Esophagus squamous epithelium (tissue), 5 donors: ENCODE measurements around the gene PCDHGC3. TPM values are rescaled to one million over a fixed set of nuclear protein-coding genes. Genes with fewer than 3 reads are reported as not detected.

Experiments used
- DNase-seq: peaks from one replicate; lab custom pipeline; 2025; lab: John Stamatoyannopoulos, UW
- H3K27ac ChIP-seq, 4 donors: fragments of 200-600 bp; sonication (generic); one replicate each; pipeline ENCODE4 v1.5.1; 2016 to 2019; ENCODE audit warnings: mild to moderate bottlenecking in 1 of 4
- H3K27me3 ChIP-seq, 4 donors: fragments of 200-600 bp; sonication (generic); 1 replicate in 3 of 4; 2 replicates in 1 of 4; pipeline versions ENCODE4 v1.5.1 to v1.6.0; 2017 to 2021; ENCODE audit warnings: antibody characterized with exemption in 1 of 4
- H3K36me3 ChIP-seq, 3 donors: fragments of 200-600 bp; sonication (generic); one replicate each; pipeline ENCODE4 v1.5.1; 2016 to 2019
- H3K4me1 ChIP-seq, 3 donors: fragments of 200-600 bp; sonication (generic); one replicate each; pipeline ENCODE4 v1.5.1; 2017 to 2019
- H3K4me3 ChIP-seq, 4 donors: fragments of 200-600 bp; sonication (generic); 1 replicate in 3 of 4; 2 replicates in 1 of 4; pipeline ENCODE4 v1.5.1; 2016 to 2019; ENCODE audit warnings: mild to moderate bottlenecking in 2 of 4, moderate library complexity in 1 of 4
- H3K9me3 ChIP-seq, 3 donors: fragments of 200-600 bp; sonication (generic); one replicate each; pipeline ENCODE4 v1.5.1; 2016 to 2019
- CTCF ChIP-seq, 6 experiments: fragments of 450-650 bp in 4 of 6; fragments of 200-600 bp in 2 of 6; sonication (generic) in 2 of 6; IDR thresholded peaks; one replicate each; pipeline ENCODE4 v1.5.1; 2016 to 2019; ENCODE audit warnings: antibody characterized with exemption in 6 of 6, mild to moderate bottlenecking in 4 of 6, moderate library complexity in 4 of 6
- POLR2A ChIP-seq, 4 donors: fragments of 450-650 bp; IDR thresholded peaks; one replicate each; pipeline ENCODE4 v1.6.1; 2017; ENCODE audit warnings: antibody characterized with exemption in 4 of 4, mild to moderate bottlenecking in 4 of 4, moderate library complexity in 3 of 4
- WGBS, 2 donors: methylation state at CpG; one replicate each; pipeline ENCODE4 v1.1.5; 2018; 5-methylcytosine and 5-hydroxymethylcytosine counted together
- intact Hi-C: fragments of 100-400 bp; cut with DNase I; formaldehyde crosslinking; loops from one replicate; pipeline ENCODE4 v1.15.0; 2022
- total RNA-seq, 4 donors: library from RNA; depleted of rRNA; stranded (reverse); fragments of >200 nt; gene quantifications; one replicate each; pipeline ENCODE4 v1.1.0, GENCODE V29; 2016
- donor health status: DM: yes; HTN: yes; CAD: no.

PCDHGC3 gene
- total RNA-seq, 4 donors from 2014 or later = 36.6 to 52.5 (median 38.6) TPM

- no peak for TF ChIP-seq POLR2A (IDR thresholded peaks at IDR 0.05)
- no peak for TF ChIP-seq CTCF (IDR thresholded peaks at IDR 0.05)
- peaks cover 0 to 62% (median 8%) of the 10 kb centered on the region in 3 donors for H3K36me3 ChIP-seq
- intact Hi-C loops = loop anchor here (5.0 kb wide), 1 partner anchor 36 kb away; the partner anchor contains the start of gene PCDHGC3
These were observed 38.0 kb downstream of the PCDHGC3 start for GRCh38 chr5:141513627-141514329.

GRCh38 chr5:141514330-141515133 is 38.8 kb downstream of the PCDHGC3 start:
- Histone ChIP-seq H3K4me3 (peak overlapping the region in 3 of 4 donors; percentile 63 to 76 (median 66)), H3K27me3 (no peaks in the 10 kb centered on the region), H3K27ac (peak overlapping the region; percentile 86 to 95 (median 94)), H3K36me3 (peaks cover 0 to 67% (median 8%) of the 10 kb centered on the region in 3 donors), H3K9me3 (no peaks in the 10 kb centered on the region), H3K4me1 (peaks cover 21 to 87% (median 59%) of the 10 kb centered on the region in 3 donors)
- 30 to 53% methylated on average over 3 to 5 of the region's 6 CpGs for WGBS, 2 donors
- DNase-seq = no peak
- no peak for TF ChIP-seq POLR2A (IDR thresholded peaks at IDR 0.05)
- no peak for TF ChIP-seq CTCF (IDR thresholded peaks at IDR 0.05)
- intact Hi-C loops = loop anchor here (5.0 kb wide), 1 partner anchor 37 kb away; the partner anchor contains the start of gene PCDHGC3

More at GRCh38 chr5:141513627-141514329, 38.0 kb downstream of the PCDHGC3 start:
- H3K27me3 ChIP-seq = no peaks in the 10 kb centered on the region
- H3K27ac ChIP-seq = peak overlapping the region; percentile 86 to 95 (median 94)
- DNase-seq = no peak
- WGBS, 2 donors = 1 to 7% methylated on average over 8 to 21 of the region's 29 CpGs
- peaks cover 21 to 87% (median 55%) of the 10 kb centered on the region in 3 donors for H3K4me1 ChIP-seq
- peak overlapping the region; percentile 42 to 76 (median 64) for H3K4me3 ChIP-seq
- no peaks in the 10 kb centered on the region for H3K9me3 ChIP-seq

GRCh38 chr5:141515141-141515540 is 39.4 kb downstream of the PCDHGC3 start:
- Histone ChIP-seq H3K27me3 (no peaks in the 10 kb centered on the region), H3K36me3 (peaks cover 0 to 61% (median 8%) of the 10 kb centered on the region in 3 donors), H3K4me3 (no peak overlapping the region), H3K27ac (peak overlapping the region; percentile 86 to 95 (median 94)), H3K9me3 (no peaks in the 10 kb centered on the region), H3K4me1 (peaks cover 26 to 87% (median 64%) of the 10 kb centered on the region in 3 donors)
- intact Hi-C loops = no loop called here
- TF ChIP-seq POLR2A (IDR thresholded peaks at IDR 0.05) (no peak), CTCF (IDR thresholded peaks at IDR 0.05) (no peak)
- DNase-seq = no peak
- 75 to 83% methylated on average over 3 of the region's 3 CpGs for WGBS, 2 donors

GRCh38 chr5:141515946-141516671 is 40.3 kb downstream of the PCDHGC3 start:
- 67 to 90% methylated on average over 2 to 4 of the region's 4 CpGs for WGBS, 2 donors
- H3K4me3 ChIP-seq = no peak overlapping the region
- peak overlapping the region; percentile 59 to 95 (median 90) for H3K27ac ChIP-seq
- no peaks in the 10 kb centered on the region for H3K27me3 ChIP-seq
- H3K4me1 ChIP-seq = peaks cover 35 to 94% (median 73%) of the 10 kb centered on the region in 3 donors
- no peak for DNase-seq
- H3K36me3 ChIP-seq = peaks cover 0 to 52% (median 8%) of the 10 kb centered on the region in 3 donors
- no peaks in the 10 kb centered on the region for H3K9me3 ChIP-seq
- TF ChIP-seq CTCF (IDR thresholded peaks at IDR 0.05) = no peak
- no peak for TF ChIP-seq POLR2A (IDR thresholded peaks at IDR 0.05)
- intact Hi-C loops = no loop called here
